Uterus (tissue), 4 donors: ENCODE data around the gene FER1L5. TPM values are rescaled to one million over a fixed set of nuclear protein-coding genes. Genes with fewer than 3 reads are reported as not detected.
A peak's percentile ranks its signal among the peaks of the same experiment; 100 is the strongest.

ENCODE experiments used
- DNase-seq, 2 donors: peaks; one replicate each; pipeline ENCODE4 v3.0.0-alpha.2; 2019 to 2020
- H3K27ac ChIP-seq, 2 donors: fragments of 200-600 bp; sonication (generic); 1 replicate in 1 of 2; 2 replicates in 1 of 2; pipeline ENCODE4 v1.5.1; 2016 to 2018
- H3K27me3 ChIP-seq, 2 donors: fragments of 200-600 bp; sonication (generic); one replicate each; pipeline ENCODE4 v1.5.1; 2018 to 2019; ENCODE audit warnings: control low read depth in 1 of 2
- H3K36me3 ChIP-seq, 2 donors: fragments of 200-600 bp; sonication (generic); one replicate each; pipeline ENCODE4 v1.5.1; 2019; ENCODE audit warnings: control low read depth in 1 of 2
- H3K4me1 ChIP-seq, 2 donors: fragments of 200-600 bp; sonication (generic); one replicate each; pipeline ENCODE4 v1.5.1; 2018 to 2019; ENCODE audit warnings: control low read depth in 1 of 2
- H3K4me3 ChIP-seq, 2 donors: fragments of 200-600 bp; sonication (generic); 1 replicate in 1 of 2; 2 replicates in 1 of 2; pipeline ENCODE4 v1.5.1; 2018 to 2019; ENCODE audit warnings: mild to moderate bottlenecking in 1 of 2
- H3K9me3 ChIP-seq, 2 donors: fragments of 200-600 bp; sonication (generic); one replicate each; pipeline ENCODE4 v1.5.1; 2019; ENCODE audit warnings: control low read depth in 1 of 2
- CTCF ChIP-seq, 4 experiments: fragments of 200-600 bp in 2 of 4; fragments of 450-650 bp in 2 of 4; sonication (generic) in 2 of 4; IDR thresholded peaks; one replicate each; pipeline ENCODE4 v1.5.1; 2016 to 2019; ENCODE audit warnings: antibody characterized with exemption in 4 of 4, mild to moderate bottlenecking in 2 of 4, moderate library complexity in 1 of 4
- POLR2A ChIP-seq, 2 donors: fragments of 450-650 bp; IDR thresholded peaks; one replicate each; pipeline ENCODE4 v1.6.1; 2016; ENCODE audit warnings: antibody characterized with exemption in 2 of 2, mild to moderate bottlenecking in 1 of 2, moderate library complexity in 1 of 2
- intact Hi-C: fragments of 100-400 bp; cut with DNase I; formaldehyde crosslinking; loops from one replicate; pipeline ENCODE4 v1.15.1; 2023; ENCODE audit warnings: low total_unique reads
- total RNA-seq, 4 donors: library from RNA; depleted of rRNA in 3 of 4; stranded (reverse); fragments of >200 nt in 3 of 4; gene quantifications; one replicate each; pipeline versions ENCODE4 v1.1.0 to v1.2.4, GENCODE V29; 2014 to 2023
- donor health status: DM: yes; HTN: yes; CAD: no.

FER1L5 gene
- total RNA-seq, 4 donors from 2014 or later, result 0.40 to 1.6 TPM; not detected in 2

- TF ChIP-seq CTCF (IDR thresholded peaks at IDR 0.05) (no peak), POLR2A (IDR thresholded peaks at IDR 0.05) (no peak)
- intact Hi-C loops, result no loop called here
- DNase-seq, result no peak
- Histone ChIP-seq H3K27me3 (peaks cover 0 to 3% of the 10 kb centered on the region in 2 donors), H3K4me3 (peak overlapping the region; percentile 61 to 63), H3K4me1 (peaks cover 0 to 5% of the 10 kb centered on the region in 2 donors), H3K9me3 (no peaks in the 10 kb centered on the region), H3K27ac (peak overlapping the region; percentile 86 to 93), H3K36me3 (no peaks in the 10 kb centered on the region)
Observed at GRCh38 chr2:96636551-96637171, 5.9 kb upstream of the FER1L5 start.

- TF ChIP-seq POLR2A (IDR thresholded peaks at IDR 0.05), result peak in 1 of 2 donors; percentile 7
- no peak for TF ChIP-seq CTCF (IDR thresholded peaks at IDR 0.05)
- peaks cover 0 to 3% of the 10 kb centered on the region in 2 donors for H3K27me3 ChIP-seq
- peak; percentile 82 to 87 for DNase-seq
- intact Hi-C loops, result no loop called here
- H3K9me3 ChIP-seq, result no peaks in the 10 kb centered on the region
- peak overlapping the region; percentile 61 to 63 for H3K4me3 ChIP-seq
- peaks cover 0 to 5% of the 10 kb centered on the region in 2 donors for H3K4me1 ChIP-seq
- H3K27ac ChIP-seq, result peak overlapping the region; percentile 86 to 93
- no peaks in the 10 kb centered on the region for H3K36me3 ChIP-seq
Observed at GRCh38 chr2:96637385-96638143, 5.0 kb upstream of the FER1L5 start.

- peaks cover 0 to 5% of the 10 kb centered on the region in 2 donors for H3K4me1 ChIP-seq
- peak in 3 of 4 experiments; percentile 7 to 79 (median 54) for TF ChIP-seq CTCF (IDR thresholded peaks at IDR 0.05)
- TF ChIP-seq POLR2A (IDR thresholded peaks at IDR 0.05), result peak; percentile 71 to 99
- H3K9me3 ChIP-seq, result no peaks in the 10 kb centered on the region
- H3K27me3 ChIP-seq, result peaks cover 0 to 3% of the 10 kb centered on the region in 2 donors
- intact Hi-C loops, result no loop called here
- peak; percentile 86 to 93 for DNase-seq
- H3K27ac ChIP-seq, result peak within 1 kb of the TSS; percentile 86 to 93
- no peaks in the 10 kb centered on the region for H3K36me3 ChIP-seq
- H3K4me3 ChIP-seq, result peak within 1 kb of the TSS; percentile 61 to 63
Observed at GRCh38 chr2:96638144-96639121, 4.1 kb upstream of the FER1L5 start, which contains the start of gene KANSL3. Gene KANSL3, minus strand, starts transcription at chr2:96638312. Its CDS starts 1,177 bp downstream, at chr2:96637135.

GRCh38 chr2:96647681-96648080, 5.1 kb downstream of the FER1L5 start:
- intact Hi-C loops, result no loop called here
- Histone ChIP-seq H3K36me3 (no peaks in the 10 kb centered on the region), H3K4me1 (no peaks in the 10 kb centered on the region), H3K9me3 (no peaks in the 10 kb centered on the region), H3K27ac (no peak overlapping the region), H3K4me3 (no peak overlapping the region), H3K27me3 (no peaks in the 10 kb centered on the region)
- DNase-seq, result no peak
- TF ChIP-seq POLR2A (IDR thresholded peaks at IDR 0.05), result no peak
- TF ChIP-seq CTCF (IDR thresholded peaks at IDR 0.05), result no peak
